Breast epithelium (tissue), 4 donors: Measurements from ENCODE around the gene PFDN2. TPM values are rescaled to one million over a fixed set of nuclear protein-coding genes. Genes with fewer than 3 reads are reported as not detected.
A peak's percentile ranks its signal among the peaks of the same experiment; 100 is the strongest.

Source experiments
- DNase-seq, 2 donors: peaks; one replicate each; pipeline ENCODE4 v3.0.0-alpha.2; 2019; ENCODE audit warnings: low spot score in 2 of 2
- H3K27ac ChIP-seq, 2 donors: fragments of 200-600 bp; sonication (generic) in 1 of 2; one replicate each; pipeline ENCODE4 v1.5.1; 2016 to 2019; ENCODE audit warnings: mild to moderate bottlenecking in 1 of 2
- H3K27me3 ChIP-seq, 2 donors: fragments of 200-600 bp; sonication (generic) in 1 of 2; one replicate each; pipeline versions ENCODE4 v1.5.1 to v1.6.0; 2017 to 2019; ENCODE audit warnings: control low read depth in 1 of 2, mild to moderate bottlenecking in 1 of 2
- H3K36me3 ChIP-seq: fragments of 200-600 bp; one replicate; pipeline ENCODE4 v1.5.1; 2019
- H3K4me1 ChIP-seq, 2 donors: fragments of 200-600 bp; sonication (generic); one replicate each; pipeline ENCODE4 v1.5.1; 2016 to 2019; ENCODE audit warnings: control low read depth in 1 of 2
- H3K4me3 ChIP-seq, 3 donors: fragments of 200-600 bp; sonication (generic); 1 replicate in 2 of 3; 2 replicates in 1 of 3; pipeline ENCODE4 v1.5.1; 2016 to 2019; ENCODE audit warnings: mild to moderate bottlenecking in 3 of 3, moderate library complexity in 2 of 3
- H3K9me3 ChIP-seq, 2 donors: fragments of 200-600 bp; sonication (generic) in 1 of 2; one replicate each; pipeline ENCODE4 v1.5.1; 2016 to 2019; ENCODE audit warnings: control low read depth in 1 of 2
- CTCF ChIP-seq, 3 donors: fragments of 450-650 bp; IDR thresholded peaks; one replicate each; pipeline ENCODE4 v1.5.1; 2016 to 2017; ENCODE audit warnings: antibody characterized with exemption in 3 of 3, mild to moderate bottlenecking in 3 of 3, moderate library complexity in 3 of 3
- POLR2A ChIP-seq: fragments of 450-650 bp; IDR thresholded peaks from one replicate; pipeline ENCODE4 v1.6.1; 2016; ENCODE audit warnings: antibody characterized with exemption, mild to moderate bottlenecking, moderate library complexity
- POLR2AphosphoS5 ChIP-seq, 3 donors: sonication (generic); formaldehyde crosslinking; IDR thresholded peaks; one replicate each; pipeline ENCODE4 v1.6.1; 2017; ENCODE audit warnings: antibody characterized with exemption in 3 of 3
- intact Hi-C: fragments of 100-400 bp; cut with DNase I; formaldehyde crosslinking; loops from one replicate; pipeline ENCODE4 v1.15.1; 2023; ENCODE audit warnings: low total_unique reads
- total RNA-seq, 3 donors: library from RNA; depleted of rRNA; stranded (reverse); fragments of >200 nt; gene quantifications; one replicate each; pipeline ENCODE4 v1.1.0, GENCODE V29; 2016

The PFDN2 gene
- total RNA-seq, 3 donors from 2014 or later: 32.5 to 50.1 (median 37.0) TPM

GRCh38 chr1:161163793-161164192 is 46.0 kb upstream of the PFDN2 start:
- Histone ChIP-seq H3K27me3 (no peaks in the 10 kb centered on the region), H3K27ac (peak overlapping the region; percentile 8 to 93), H3K36me3 (no peaks in the 10 kb centered on the region), H3K9me3 (no peaks in the 10 kb centered on the region), H3K4me1 (peaks cover 4 to 18% of the 10 kb centered on the region in 2 donors), H3K4me3 (no peak overlapping the region)
- intact Hi-C loops: no loop called here
- no peak for TF ChIP-seq POLR2AphosphoS5 (IDR thresholded peaks at IDR 0.05)
- TF ChIP-seq CTCF (IDR thresholded peaks at IDR 0.05): no peak
- no peak for TF ChIP-seq POLR2A
- DNase-seq: no peak

GRCh38 chr1:161162806-161163205 is 45.0 kb upstream of the PFDN2 start:
- Histone ChIP-seq H3K36me3 (no peaks in the 10 kb centered on the region), H3K4me1 (peaks cover 4 to 18% of the 10 kb centered on the region in 2 donors), H3K9me3 (no peaks in the 10 kb centered on the region), H3K27ac (peak overlapping the region in 1 of 2 donors; percentile 27), H3K27me3 (no peaks in the 10 kb centered on the region), H3K4me3 (no peak overlapping the region)
- intact Hi-C loops: no loop called here
- no peak for DNase-seq
- TF ChIP-seq CTCF (IDR thresholded peaks at IDR 0.05) (no peak), POLR2AphosphoS5 (IDR thresholded peaks at IDR 0.05) (no peak), POLR2A (no peak)

- TF ChIP-seq POLR2A: no peak
- TF ChIP-seq POLR2AphosphoS5 (IDR thresholded peaks at IDR 0.05): no peak
- no peak for TF ChIP-seq CTCF (IDR thresholded peaks at IDR 0.05)
These were observed 44.2 kb upstream of the PFDN2 start for GRCh38 chr1:161162052-161162451.

GRCh38 chr1:161161652-161162051 is 43.8 kb upstream of the PFDN2 start:
- TF ChIP-seq POLR2AphosphoS5 (IDR thresholded peaks at IDR 0.05) (no peak), POLR2A (no peak), CTCF (IDR thresholded peaks at IDR 0.05) (no peak)
- H3K36me3 ChIP-seq: no peaks in the 10 kb centered on the region
- intact Hi-C loops: no loop called here
- no peak for DNase-seq
- H3K27me3 ChIP-seq: no peaks in the 10 kb centered on the region
- H3K9me3 ChIP-seq: no peaks in the 10 kb centered on the region
- peaks cover 4 to 14% of the 10 kb centered on the region in 2 donors for H3K4me1 ChIP-seq
- no peak overlapping the region for H3K4me3 ChIP-seq
- peak overlapping the region in 1 of 2 donors; percentile 37 for H3K27ac ChIP-seq

More at GRCh38 chr1:161162052-161162451, 44.2 kb upstream of the PFDN2 start:
- Histone ChIP-seq H3K4me1 (peaks cover 4 to 17% of the 10 kb centered on the region in 2 donors), H3K27me3 (no peaks in the 10 kb centered on the region), H3K9me3 (no peaks in the 10 kb centered on the region), H3K36me3 (no peaks in the 10 kb centered on the region), H3K4me3 (no peak overlapping the region), H3K27ac (peak overlapping the region in 1 of 2 donors; percentile 27)
- no peak for DNase-seq
- intact Hi-C loops: no loop called here

GRCh38 chr1:161160671-161161145 is 42.9 kb upstream of the PFDN2 start:
- Histone ChIP-seq H3K27me3 (no peaks in the 10 kb centered on the region), H3K4me1 (peaks cover 4 to 14% of the 10 kb centered on the region in 2 donors), H3K36me3 (no peaks in the 10 kb centered on the region), H3K4me3 (peak overlapping the region in 1 of 3 donors; percentile 77), H3K27ac (peak overlapping the region in 1 of 2 donors; percentile 87), H3K9me3 (no peaks in the 10 kb centered on the region)
- no peak for DNase-seq
- TF ChIP-seq POLR2AphosphoS5 (IDR thresholded peaks at IDR 0.05) (no peak), POLR2A (no peak), CTCF (IDR thresholded peaks at IDR 0.05) (no peak)
- intact Hi-C loops: no loop called here
